ENCODE data around the gene PEX11A. TPM values are rescaled to one million over a fixed set of nuclear protein-coding genes. Genes with fewer than 3 reads are reported as not detected.

Gene PEX11A
- total and polyA plus RNA-seq, 2 donors (not counting 3 experiments of a cell fraction or from before 2014, with no cell fraction given), result 3.2 to 4.4 TPM

DNA sequence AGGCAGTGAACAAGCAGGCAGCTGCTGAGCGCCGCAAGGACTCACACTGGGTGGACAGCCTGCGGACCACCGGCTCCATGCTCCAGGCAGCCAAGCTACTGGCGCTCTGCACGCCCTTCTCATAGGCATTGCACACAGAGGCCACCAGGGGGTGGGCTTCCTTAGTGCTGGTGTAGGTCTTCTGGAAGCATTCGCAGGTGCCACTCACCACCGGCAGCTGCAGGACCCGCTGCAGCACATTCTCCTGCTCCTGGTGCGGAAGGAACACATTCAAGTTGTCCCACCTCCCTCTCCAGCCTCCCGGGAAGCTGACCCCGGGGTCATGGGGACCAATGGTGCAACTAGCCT, 17.4 kb downstream of the PEX11A start:
- BruUV-seq (replicated peaks), result no TSS peak
- DNase-seq (ENCODE audit: low read depth, low spot score) (peak; percentile 37), FAIRE-seq (peak; percentile 26)
- TF ChIP-seq JUN (IDR thresholded peaks at IDR 0.05; ENCODE audit: borderline replicate concordance, insufficient read depth, insufficient read length, low read depth) (no peak), EZH2 (IDR thresholded peaks at IDR 0.05; ENCODE audit: borderline replicate concordance, low read depth, low read length, severe bottlenecking) (no peak), POLR2AphosphoS5 (IDR thresholded peaks at IDR 0.05; ENCODE audit: insufficient read depth, low read depth, low read length) (no peak)
- TF ChIP-seq, protein P1, sequence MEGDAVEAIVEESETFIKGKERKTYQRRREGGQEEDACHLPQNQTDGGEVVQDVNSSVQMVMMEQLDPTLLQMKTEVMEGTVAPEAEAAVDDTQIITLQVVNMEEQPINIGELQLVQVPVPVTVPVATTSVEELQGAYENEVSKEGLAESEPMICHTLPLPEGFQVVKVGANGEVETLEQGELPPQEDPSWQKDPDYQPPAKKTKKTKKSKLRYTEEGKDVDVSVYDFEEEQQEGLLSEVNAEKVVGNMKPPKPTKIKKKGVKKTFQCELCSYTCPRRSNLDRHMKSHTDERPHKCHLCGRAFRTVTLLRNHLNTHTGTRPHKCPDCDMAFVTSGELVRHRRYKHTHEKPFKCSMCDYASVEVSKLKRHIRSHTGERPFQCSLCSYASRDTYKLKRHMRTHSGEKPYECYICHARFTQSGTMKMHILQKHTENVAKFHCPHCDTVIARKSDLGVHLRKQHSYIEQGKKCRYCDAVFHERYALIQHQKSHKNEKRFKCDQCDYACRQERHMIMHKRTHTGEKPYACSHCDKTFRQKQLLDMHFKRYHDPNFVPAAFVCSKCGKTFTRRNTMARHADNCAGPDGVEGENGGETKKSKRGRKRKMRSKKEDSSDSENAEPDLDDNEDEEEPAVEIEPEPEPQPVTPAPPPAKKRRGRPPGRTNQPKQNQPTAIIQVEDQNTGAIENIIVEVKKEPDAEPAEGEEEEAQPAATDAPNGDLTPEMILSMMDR (IDR thresholded peaks at IDR 0.05; ENCODE audit: extremely low read depth in 1 of 2, insufficient read depth in 1 of 2, low read depth in 1 of 2, low read length in 2 of 2), result peak; percentile 51 to 79
- TF ChIP-seq, protein P2, sequence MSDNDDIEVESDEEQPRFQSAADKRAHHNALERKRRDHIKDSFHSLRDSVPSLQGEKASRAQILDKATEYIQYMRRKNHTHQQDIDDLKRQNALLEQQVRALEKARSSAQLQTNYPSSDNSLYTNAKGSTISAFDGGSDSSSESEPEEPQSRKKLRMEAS (IDR thresholded peaks at IDR 0.05; ENCODE audit: insufficient read depth, insufficient read length), result no peak
- intact Hi-C loops (cut with micrococcal nuclease) (loop anchor here (1.0 kb wide), 1 partner anchor 26 kb away; no protein-coding TSS in a partner anchor), dilution Hi-C loops (cut with MboI; ENCODE audit: extremely low pct_ligation_motif_present, low sequenced_read_pairs) (no loop called here)
- no peaks in the 10 kb centered on the region for H3K9me1 ChIP-seq (replicated peaks; ENCODE audit: control insufficient read depth, extremely low read depth, insufficient read depth, low read length)
- H3K4me3 ChIP-seq (replicated peaks in 1 of 3; ENCODE audit: insufficient read depth in 1 of 3, low read depth in 1 of 3, low read length in 3 of 3), result no peak overlapping the region
- H3K9me3 ChIP-seq (replicated peaks; ENCODE audit: control insufficient read depth, insufficient read depth, low read length), result no peaks in the 10 kb centered on the region
- no peaks in the 10 kb centered on the region for H4K20me1 ChIP-seq (replicated peaks; ENCODE audit: control insufficient read depth, extremely low read depth, insufficient read depth, low read length)
- H3K27ac ChIP-seq (ENCODE audit: insufficient read depth, low read depth, low read length), result no peak overlapping the region
- peaks cover 0 to 1% of the 10 kb centered on the region in 2 experiments for H3K27me3 ChIP-seq (ENCODE audit: control insufficient read depth in 2 of 2, insufficient read depth in 2 of 2, low read length in 2 of 2)
- H2AFZ ChIP-seq (ENCODE audit: low read depth, low read length), result no peak overlapping the region
- H3K9ac ChIP-seq (replicated peaks; ENCODE audit: extremely low read depth, insufficient read depth, low read length), result no peak overlapping the region
- POLR2A ChIA-PET, result no interaction called here
- no peaks in the 10 kb centered on the region for H3K36me3 ChIP-seq (ENCODE audit: control insufficient read depth in 2 of 2, extremely low read depth in 1 of 2, insufficient read depth in 2 of 2, low read length in 2 of 2)
- H3K4me2 ChIP-seq (ENCODE audit: insufficient read depth, low read length), result no peak overlapping the region
- no peaks in the 10 kb centered on the region for H3K79me2 ChIP-seq (ENCODE audit: control insufficient read depth, insufficient read depth, low read length)
- CTCF ChIA-PET, result interaction anchor here (0.7 to 3.6 kb wide), 18 partner anchors 8 to 548 kb away, joined by 3 to 21 read pairs (median 5); no protein-coding TSS in a partner anchor
- no peaks in the 10 kb centered on the region for H3K4me1 ChIP-seq (ENCODE audit: control insufficient read depth, extremely low read depth, insufficient read depth, low read length)
